K562 (cell line): ENCODE results near the gene NTRK1. TPM values are rescaled to one million over a fixed set of nuclear protein-coding genes. Genes with fewer than 3 reads are reported as not detected.

Experiments
- ATF1 ChIP-seq, 2 experiments: fragments of 450-650 bp in 1 of 2; IDR thresholded peaks; 2 replicates each; pipeline ENCODE4 v1.6.1; 2016; ENCODE audit warnings: missing compliant biosample characterization in 1 of 2, missing genetic modification characterization in 1 of 2
- BHLHE40 ChIP-seq: IDR thresholded peaks from 2 replicates; pipeline ENCODE4 v1.6.1; 2011; ENCODE audit warnings: low read length, improper control_type of control experiment
- CBFB ChIP-seq: sonication (generic); formaldehyde crosslinking; IDR thresholded peaks from 2 replicates; pipeline ENCODE4 v1.4.0; 2020; ENCODE audit warnings: mild to moderate bottlenecking, missing genetic modification reagents
- CREB1 ChIP-seq, 2 experiments: sonication (generic) in 1 of 2; formaldehyde crosslinking in 1 of 2; IDR thresholded peaks; 2 replicates each; pipeline versions ENCODE4 v1.6.1 to v1.8.0; 2012 to 2022; ENCODE audit warnings: inconsistent platforms in 1 of 2, mild to moderate bottlenecking in 1 of 2, missing genetic modification reagents in 1 of 2, moderate library complexity in 1 of 2
- DPF2 ChIP-seq: fragments of 450-650 bp; IDR thresholded peaks from 2 replicates; pipeline ENCODE4 v1.6.1; 2016
- JUND ChIP-seq, 2 experiments: IDR thresholded peaks; 2 replicates in 1 of 2; 3 replicates in 1 of 2; pipeline ENCODE4 v1.6.1; 2011; ENCODE audit warnings: borderline replicate concordance in 2 of 2, low read depth in 2 of 2, low read length in 2 of 2, improper control_type of control experiment in 1 of 2, missing biosample characterization in 1 of 2, missing genetic modification characterization in 1 of 2, missing genetic modification reagents in 1 of 2
- MYC ChIP-seq, 2 experiments: fragments of 250-450 bp in 1 of 2; sonication (Bioruptor Pico) in 1 of 2; IDR thresholded peaks; 2 replicates each; pipeline versions ENCODE4 v1.5.1 to v1.6.1; 2012 to 2021; ENCODE audit warnings: low read depth in 2 of 2, borderline replicate concordance in 1 of 2, improper control_type of control experiment in 1 of 2, low read length in 1 of 2, mild to moderate bottlenecking in 1 of 2, moderate library complexity in 1 of 2
- SAFB ChIP-seq: fragments of 200-400 bp; formaldehyde crosslinking; IDR thresholded peaks from 2 replicates; pipeline ENCODE4 v1.6.1; 2017; ENCODE audit warnings: low read depth, low read length, borderline replicate concordance
- SMC3 ChIP-seq: conservative IDR thresholded peaks from 2 replicates; pipeline ENCODE4 v1.6.1; 2011; ENCODE audit warnings: low read depth, low read length, improper control_type of control experiment; ENCODE audit not compliant: insufficient read depth
- ZFP36 ChIP-seq: fragments of 150-350 bp; IDR thresholded peaks from 2 replicates; pipeline ENCODE4 v1.6.1; 2018; ENCODE audit warnings: low read length, low read depth; ENCODE audit not compliant: partially characterized antibody
- ZKSCAN8 ChIP-seq: fragments of 200-800 bp; sonication (Bioruptor generic); IDR thresholded peaks from 2 replicates; pipeline ENCODE4 v1.6.1; 2016; ENCODE audit warnings: missing genetic modification characterization, missing compliant biosample characterization
- polyA plus RNA-seq, 8 experiments: library from polyadenylated mRNA; depleted of rRNA in 4 of 8; stranded (reverse) in 5 of 8; unstranded in 3 of 8; fragments of >200 nt; fragmentation: Nextera tagmentation in 2 of 8; fragmentation: Illumina TruSeq in 1 of 8; extraction: Ambion mirVana in 2 of 8; extraction: Trizol in 1 of 8; gene quantifications; 2 replicates each; pipeline versions ENCODE4 v1.2.1 to v1.2.3, GENCODE V29; 2011 to 2014; ENCODE audit warnings: inconsistent platforms in 1 of 8, missing spikeins in 1 of 8
- total RNA-seq, 7 experiments: library from RNA; depleted of rRNA in 6 of 7; stranded (reverse); fragments of >200 nt in 6 of 7; fragmentation: Illumina TruSeq in 2 of 7; extraction: Trizol in 2 of 7; gene quantifications; 2 replicates each; pipeline versions ENCODE4 v1.2.1 to v1.2.3, GENCODE V29; 2011 to 2021; ENCODE audit warnings: low replicate concordance in 1 of 7
- TF ChIP-seq, protein P1 (sequence below): fragments of 450-650 bp; IDR thresholded peaks from 2 replicates; pipeline ENCODE4 v1.6.1; 2016; ENCODE audit warnings: low read depth
- TF ChIP-seq, protein P2 (sequence below): sonication (generic); formaldehyde crosslinking; IDR thresholded peaks from 2 replicates; pipeline ENCODE4 v1.9.0; 2022; ENCODE audit warnings: mild to moderate bottlenecking, missing genetic modification reagents
- TF ChIP-seq, protein P3 (sequence below), 2 experiments: fragments of 450-650 bp in 1 of 2; sonication (generic) in 1 of 2; formaldehyde crosslinking in 1 of 2; IDR thresholded peaks in 1 of 2; conservative IDR thresholded peaks in 1 of 2; 2 replicates each; pipeline versions ENCODE4 v1.6.1 to v1.8.1; 2016 to 2023; ENCODE audit warnings: mild to moderate bottlenecking in 2 of 2, moderate library complexity in 2 of 2, inconsistent platforms in 1 of 2, missing genetic modification reagents in 1 of 2

NTRK1 gene
- total and polyA plus RNA-seq, 9 of the 15 experiments (the other 6 are each of a cell fraction or from before 2014, with no cell fraction given), result 0.46 to 30.0 (median 7.9) TPM

DNA sequence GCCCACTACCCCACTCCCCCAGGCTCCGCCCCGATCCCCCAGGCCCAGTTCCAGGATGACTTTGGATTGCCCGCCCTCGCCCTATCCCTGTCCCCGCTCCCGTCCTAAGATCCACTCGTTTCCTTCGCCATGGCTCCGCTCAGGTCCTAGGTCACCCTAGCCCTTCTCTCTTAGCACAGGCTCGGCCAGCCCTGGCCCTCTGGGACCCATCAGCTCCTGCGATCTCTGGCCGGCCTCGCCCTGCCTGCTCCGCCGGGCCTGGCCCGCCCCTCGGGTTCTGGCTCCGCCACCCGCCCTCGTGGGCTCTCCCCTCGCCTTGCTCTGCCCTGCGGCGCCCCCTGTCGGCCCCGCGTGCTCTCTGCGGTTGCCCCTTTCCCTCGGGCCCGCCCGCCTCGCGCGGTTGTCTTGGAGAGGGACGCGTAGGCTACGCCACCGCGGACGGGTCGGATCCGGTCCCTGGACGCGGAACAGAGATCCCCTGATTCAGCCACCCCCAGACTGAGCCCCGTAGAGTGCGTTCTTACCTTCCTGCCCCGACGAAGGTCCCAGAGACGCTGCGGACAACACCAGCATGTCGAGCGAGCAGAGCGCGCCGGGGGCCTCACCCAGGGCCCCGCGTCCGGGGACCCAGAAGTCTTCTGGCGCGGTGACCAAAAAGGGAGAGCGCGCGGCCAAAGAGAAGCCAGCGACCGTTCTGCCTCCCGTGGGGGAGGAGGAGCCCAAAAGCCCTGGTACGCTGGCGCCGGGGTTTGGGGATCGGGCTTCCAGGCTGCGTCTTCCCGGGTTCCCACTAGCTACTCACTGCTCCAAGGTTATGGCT lies 59.8 kb downstream of the NTRK1 start, which contains the start of gene LRRC71 (continued):
- TF ChIP-seq, protein P1, sequence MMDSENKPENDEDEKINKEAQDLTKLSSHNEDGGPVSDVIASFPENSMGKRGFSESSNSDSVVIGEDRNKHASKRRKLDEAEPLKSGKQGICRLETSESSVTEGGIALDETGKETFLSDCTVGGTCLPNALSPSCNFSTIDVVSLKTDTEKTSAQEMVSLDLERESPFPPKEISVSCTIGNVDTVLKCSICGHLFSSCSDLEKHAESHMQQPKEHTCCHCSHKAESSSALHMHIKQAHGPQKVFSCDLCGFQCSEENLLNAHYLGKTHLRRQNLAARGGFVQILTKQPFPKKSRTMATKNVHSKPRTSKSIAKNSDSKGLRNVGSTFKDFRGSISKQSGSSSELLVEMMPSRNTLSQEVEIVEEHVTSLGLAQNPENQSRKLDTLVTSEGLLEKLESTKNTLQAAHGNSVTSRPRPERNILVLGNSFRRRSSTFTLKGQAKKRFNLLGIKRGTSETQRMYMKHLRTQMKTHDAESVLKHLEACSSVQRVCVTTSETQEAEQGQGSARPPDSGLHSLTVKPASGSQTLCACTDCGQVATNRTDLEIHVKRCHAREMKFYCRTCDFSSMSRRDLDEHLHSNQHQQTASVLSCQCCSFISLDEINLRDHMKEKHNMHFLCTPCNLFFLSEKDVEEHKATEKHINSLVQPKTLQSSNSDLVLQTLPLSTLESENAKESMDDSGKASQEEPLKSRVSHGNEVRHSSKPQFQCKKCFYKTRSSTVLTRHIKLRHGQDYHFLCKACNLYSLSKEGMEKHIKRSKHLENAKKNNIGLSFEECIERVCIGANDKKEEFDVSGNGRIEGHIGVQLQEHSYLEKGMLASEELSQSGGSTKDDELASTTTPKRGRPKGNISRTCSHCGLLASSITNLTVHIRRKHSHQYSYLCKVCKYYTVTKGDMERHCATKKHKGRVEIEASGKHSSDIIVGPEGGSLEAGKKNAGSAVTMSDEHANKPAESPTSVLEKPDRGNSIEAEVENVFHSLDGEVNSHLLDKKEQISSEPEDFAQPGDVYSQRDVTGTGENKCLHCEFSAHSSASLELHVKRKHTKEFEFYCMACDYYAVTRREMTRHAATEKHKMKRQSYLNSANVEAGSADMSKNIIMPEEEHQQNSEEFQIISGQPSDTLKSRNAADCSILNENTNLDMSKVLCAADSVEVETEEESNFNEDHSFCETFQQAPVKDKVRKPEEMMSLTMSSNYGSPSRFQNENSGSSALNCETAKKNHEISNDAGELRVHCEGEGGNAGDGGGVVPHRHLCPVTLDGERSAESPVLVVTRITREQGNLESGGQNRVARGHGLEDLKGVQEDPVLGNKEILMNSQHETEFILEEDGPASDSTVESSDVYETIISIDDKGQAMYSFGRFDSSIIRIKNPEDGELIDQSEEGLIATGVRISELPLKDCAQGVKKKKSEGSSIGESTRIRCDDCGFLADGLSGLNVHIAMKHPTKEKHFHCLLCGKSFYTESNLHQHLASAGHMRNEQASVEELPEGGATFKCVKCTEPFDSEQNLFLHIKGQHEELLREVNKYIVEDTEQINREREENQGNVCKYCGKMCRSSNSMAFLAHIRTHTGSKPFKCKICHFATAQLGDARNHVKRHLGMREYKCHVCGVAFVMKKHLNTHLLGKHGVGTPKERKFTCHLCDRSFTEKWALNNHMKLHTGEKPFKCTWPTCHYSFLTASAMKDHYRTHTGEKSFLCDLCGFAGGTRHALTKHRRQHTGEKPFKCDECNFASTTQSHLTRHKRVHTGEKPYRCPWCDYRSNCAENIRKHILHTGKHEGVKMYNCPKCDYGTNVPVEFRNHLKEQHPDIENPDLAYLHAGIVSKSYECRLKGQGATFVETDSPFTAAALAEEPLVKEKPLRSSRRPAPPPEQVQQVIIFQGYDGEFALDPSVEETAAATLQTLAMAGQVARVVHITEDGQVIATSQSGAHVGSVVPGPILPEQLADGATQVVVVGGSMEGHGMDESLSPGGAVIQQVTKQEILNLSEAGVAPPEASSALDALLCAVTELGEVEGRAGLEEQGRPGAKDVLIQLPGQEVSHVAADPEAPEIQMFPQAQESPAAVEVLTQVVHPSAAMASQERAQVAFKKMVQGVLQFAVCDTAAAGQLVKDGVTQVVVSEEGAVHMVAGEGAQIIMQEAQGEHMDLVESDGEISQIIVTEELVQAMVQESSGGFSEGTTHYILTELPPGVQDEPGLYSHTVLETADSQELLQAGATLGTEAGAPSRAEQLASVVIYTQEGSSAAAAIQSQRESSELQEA, result no peak
- TF ChIP-seq, protein P2, sequence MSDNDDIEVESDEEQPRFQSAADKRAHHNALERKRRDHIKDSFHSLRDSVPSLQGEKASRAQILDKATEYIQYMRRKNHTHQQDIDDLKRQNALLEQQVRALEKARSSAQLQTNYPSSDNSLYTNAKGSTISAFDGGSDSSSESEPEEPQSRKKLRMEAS, result peak; percentile 93
- TF ChIP-seq DPF2, result peak; percentile 48; the same call in 1 of the 2 replicates
- no peak for TF ChIP-seq ZFP36
- peak; percentile 75; the same call in 1 of the 2 replicates for TF ChIP-seq SAFB
- TF ChIP-seq SMC3, result peak; percentile 92
- TF ChIP-seq ATF1 (CRISPR knock-in tag; IDR thresholded peaks at IDR 0.05), result no peak
- peak; percentile 39 for TF ChIP-seq ATF1 (tag; IDR thresholded peaks at IDR 0.05)
- peak; percentile 70; the same call in 1 of the 2 replicates for TF ChIP-seq JUND (IDR thresholded peaks at IDR 0.05; ENCODE audit: borderline replicate concordance, low read depth, low read length)
- peak; percentile 43; the same call in 1 of the 3 replicates for TF ChIP-seq JUND (tag; IDR thresholded peaks at IDR 0.05; ENCODE audit: borderline replicate concordance, low read depth, low read length)
- TF ChIP-seq BHLHE40, result peak; percentile 33; the same call in 1 of the 2 replicates
- TF ChIP-seq, protein P3, sequence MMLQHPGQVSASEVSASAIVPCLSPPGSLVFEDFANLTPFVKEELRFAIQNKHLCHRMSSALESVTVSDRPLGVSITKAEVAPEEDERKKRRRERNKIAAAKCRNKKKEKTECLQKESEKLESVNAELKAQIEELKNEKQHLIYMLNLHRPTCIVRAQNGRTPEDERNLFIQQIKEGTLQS (IDR thresholded peaks at IDR 0.05), result no peak
- TF ChIP-seq, protein P3 (CRISPR knock-in tag; conservative IDR thresholded peaks at IDR 0.05), result peak; percentile 63; the same call in 1 of the 2 replicates
- TF ChIP-seq CBFB (CRISPR knock-in tag), result peak; percentile 98
- TF ChIP-seq MYC (IDR thresholded peaks at IDR 0.05; ENCODE audit: low read depth, low read length), result peak; percentile 94
- TF ChIP-seq MYC (CRISPR knock-in tag; IDR thresholded peaks at IDR 0.05; ENCODE audit: borderline replicate concordance, low read depth), result no peak
- peak; percentile 54 for TF ChIP-seq CREB1 (IDR thresholded peaks at IDR 0.05)
- TF ChIP-seq CREB1 (CRISPR knock-in tag; IDR thresholded peaks at IDR 0.05), result peak; percentile 76; the same call in 1 of the 2 replicates
- TF ChIP-seq ZKSCAN8 (CRISPR knock-in tag), result no peak
